Measurements from ENCODE around the gene L3MBTL1. TPM values are rescaled to one million over a fixed set of nuclear protein-coding genes. Genes with fewer than 3 reads are reported as not detected.
"Not testable (repeated sequence)": the region's sequence is repeated elsewhere in the genome, so short reads cannot be mapped to it uniquely, and the experiment has no call there.

L3MBTL1 gene
- total RNA-seq, 1 donor from 2014 or later = 8.9 TPM

- intact Hi-C loops (cut with micrococcal nuclease) = no loop called here
- Mint-ChIP-seq H3K9me3 (no peaks in the 10 kb centered on the region), H3K27me3 (ENCODE audit: insufficient read depth) (peaks cover 6% of the 10 kb centered on the region), H3K36me3 (ENCODE audit: low read depth) (no peaks in the 10 kb centered on the region), H3K27ac (no peak overlapping the region), H3K4me1 (ENCODE audit: low read depth) (no peaks in the 10 kb centered on the region), H3K4me3 (no peak overlapping the region)
- no peak for DNase-seq (ENCODE audit: low spot score)
Measured at GRCh38 chr20:43579861-43580793, 72.6 kb downstream of the L3MBTL1 start.

GRCh38 chr20:43583133-43583864 lies 75.8 kb downstream of the L3MBTL1 start:
- DNase-seq (ENCODE audit: low spot score) = no peak
- Mint-ChIP-seq H3K27me3 (ENCODE audit: insufficient read depth) (peaks cover 6% of the 10 kb centered on the region), H3K4me3 (no peak overlapping the region), H3K9me3 (no peaks in the 10 kb centered on the region), H3K27ac (no peak overlapping the region), H3K4me1 (ENCODE audit: low read depth) (no peaks in the 10 kb centered on the region), H3K36me3 (ENCODE audit: low read depth) (no peaks in the 10 kb centered on the region)
- intact Hi-C loops (cut with micrococcal nuclease) = no loop called here

GRCh38 chr20:43583982-43584432 lies 76.5 kb downstream of the L3MBTL1 start:
- Mint-ChIP-seq H3K4me3 (no peak overlapping the region), H3K27me3 (ENCODE audit: insufficient read depth) (peaks cover 5% of the 10 kb centered on the region), H3K4me1 (ENCODE audit: low read depth) (no peaks in the 10 kb centered on the region), H3K27ac (no peak overlapping the region), H3K36me3 (ENCODE audit: low read depth) (no peaks in the 10 kb centered on the region), H3K9me3 (no peaks in the 10 kb centered on the region)
- DNase-seq (ENCODE audit: low spot score) = no peak
- intact Hi-C loops (cut with micrococcal nuclease) = no loop called here

- H3K27me3 Mint-ChIP-seq (ENCODE audit: insufficient read depth) = peaks cover 3% of the 10 kb centered on the region
- no peaks in the 10 kb centered on the region for H3K9me3 Mint-ChIP-seq
- intact Hi-C loops (cut with micrococcal nuclease) = no loop called here
- peaks cover under 1% of the 10 kb centered on the region for H3K4me1 Mint-ChIP-seq (ENCODE audit: low read depth)
- H3K4me3 Mint-ChIP-seq = no peak overlapping the region
- no peaks in the 10 kb centered on the region for H3K36me3 Mint-ChIP-seq (ENCODE audit: low read depth)
- no peak overlapping the region for H3K27ac Mint-ChIP-seq
- DNase-seq (ENCODE audit: low spot score) = no peak
Measured at GRCh38 chr20:43584448-43585136, 77.1 kb downstream of the L3MBTL1 start.

- H3K4me3 Mint-ChIP-seq = no peak overlapping the region
- H3K27me3 Mint-ChIP-seq (ENCODE audit: insufficient read depth) = peaks cover 3% of the 10 kb centered on the region
- peaks cover 16% of the 10 kb centered on the region for H3K4me1 Mint-ChIP-seq (ENCODE audit: low read depth)
- no peak overlapping the region for H3K27ac Mint-ChIP-seq
- no peaks in the 10 kb centered on the region for H3K36me3 Mint-ChIP-seq (ENCODE audit: low read depth)
- no peak for DNase-seq (ENCODE audit: low spot score)
- no peaks in the 10 kb centered on the region for H3K9me3 Mint-ChIP-seq
- intact Hi-C loops (cut with micrococcal nuclease) = no loop called here
Measured at GRCh38 chr20:43586641-43587040, 79.1 kb downstream of the L3MBTL1 start.

- intact Hi-C loops (cut with micrococcal nuclease); H3K9me3 Mint-ChIP-seq; H3K36me3 Mint-ChIP-seq (ENCODE audit: low read depth); H3K27me3 Mint-ChIP-seq (ENCODE audit: insufficient read depth); H3K27ac Mint-ChIP-seq; H3K4me3 Mint-ChIP-seq; DNase-seq (ENCODE audit: low spot score): not testable (repeated sequence)
- H3K4me1 Mint-ChIP-seq (ENCODE audit: low read depth) = peaks cover 16% of the 10 kb centered on the region
Measured at GRCh38 chr20:43588526-43588925, 81.0 kb downstream of the L3MBTL1 start.

- Mint-ChIP-seq H3K9me3 (no peaks in the 10 kb centered on the region), H3K36me3 (ENCODE audit: low read depth) (peaks cover 8% of the 10 kb centered on the region), H3K4me1 (ENCODE audit: low read depth) (peaks cover 22% of the 10 kb centered on the region), H3K27ac (peak overlapping the region; percentile 95), H3K27me3 (ENCODE audit: insufficient read depth) (peaks cover 2% of the 10 kb centered on the region), H3K4me3 (peak overlapping the region; percentile 91)
- peak; percentile 2 for DNase-seq (ENCODE audit: low spot score)
- intact Hi-C loops (cut with micrococcal nuclease) = loop anchor here (1.0 to 10.0 kb wide), 11 partner anchors 76 to 935 kb away; partner anchors contain the start of genes FITM2, MYBL2, SERINC3 and SRSF6
Measured at GRCh38 chr20:43590036-43590391, 82.5 kb downstream of the L3MBTL1 start.

- Mint-ChIP-seq H3K4me1 (ENCODE audit: low read depth) (peaks cover 22% of the 10 kb centered on the region), H3K27me3 (ENCODE audit: insufficient read depth) (peaks cover 2% of the 10 kb centered on the region), H3K9me3 (no peaks in the 10 kb centered on the region), H3K27ac (peak within 1 kb of the TSS; percentile 95), H3K36me3 (ENCODE audit: low read depth) (peaks cover 8% of the 10 kb centered on the region), H3K4me3 (peak within 1 kb of the TSS; percentile 91)
- intact Hi-C loops (cut with micrococcal nuclease) = loop anchor here (1.0 to 10.0 kb wide), 12 partner anchors 76 to 934 kb away; partner anchors contain the start of genes FITM2, MYBL2, SERINC3 and SRSF6
- DNase-seq (ENCODE audit: low spot score) = peak; percentile 85
Measured at GRCh38 chr20:43590392-43591303, 83.2 kb downstream of the L3MBTL1 start, which contains the start of gene IFT52. Gene IFT52, plus strand, starts transcription at chr20:43590937. Its CDS starts 3,762 bp downstream, at chr20:43594699.

Other genes starting within 250 kb of the L3MBTL1 start
- gene SRSF6, start 49.8 kb upstream of the L3MBTL1 start, total RNA-seq = 207 and 219 TPM in 2 replicates
- gene SGK2, start 51.3 kb downstream of the L3MBTL1 start, total RNA-seq = 0.17 TPM in 1 of 2 replicates, not detected in the other
- 18.3 and 18.7 TPM in 2 replicates for gene IFT52, start 83.2 kb downstream of the L3MBTL1 start, total RNA-seq
- 95.1 and 95.5 TPM in 2 replicates for gene MYBL2, start 159.4 kb downstream of the L3MBTL1 start, total RNA-seq
- 0.39 TPM in 1 of 2 replicates, not detected in the other for gene GTSF1L, start 219.3 kb downstream of the L3MBTL1 start, total RNA-seq

Data from activated T-helper 1 cell treated with anti-CD3 and anti-CD28 coated beads, Interleukin-12 subunit alpha, Interleukin-12 subunit beta, Interleukin-2, Interleukin-4 antibody, amounts not matched to agents 30 ng/mL and 10 ng/mL and 1 ng/mL, durations not matched to agents 14 hours and 24 hours and 36 hours (primary cell).